GM21423 (cell line): ENCODE results near the gene FAM120B.

ENCODE experiments used
- ATAC-seq: cut with Tn5 transposase; IDR thresholded peaks from one replicate; pipeline ENCODE4 v1.9.1; 2021; ENCODE audit warnings: mild to moderate bottlenecking, moderate library complexity; ENCODE audit not compliant: unreplicated experiment

FAM120B gene

GRCh38 chr6:170453586-170454511 is 147.3 kb downstream of the FAM120B start:
- no peak for ATAC-seq

- no peak for ATAC-seq
Measured at GRCh38 chr6:170454512-170455285, 148.1 kb downstream of the FAM120B start.

GRCh38 chr6:170455335-170455979 is 148.9 kb downstream of the FAM120B start:
- ATAC-seq: no peak

DNA sequence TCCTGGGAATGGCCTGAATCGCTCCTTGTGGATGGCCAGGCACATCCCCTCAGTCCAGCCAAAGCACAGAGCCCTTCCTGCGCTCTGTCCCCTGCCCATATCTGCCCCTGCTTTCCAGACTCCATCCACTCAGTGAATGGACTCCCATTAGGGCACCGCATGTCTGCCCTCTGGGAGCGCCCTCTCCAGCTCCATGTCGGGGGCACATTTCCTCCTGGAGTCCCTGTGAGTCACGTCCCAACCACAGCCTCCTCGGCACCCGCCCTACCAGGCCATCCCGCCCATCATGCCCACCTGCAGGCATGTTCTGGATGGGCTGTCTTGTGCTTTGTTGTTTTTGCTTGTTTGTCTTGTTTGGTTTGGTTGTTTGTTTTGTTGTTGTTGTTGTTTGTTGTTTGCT is 149.8 kb downstream of the FAM120B start:
- ATAC-seq: no peak
